ENCODE results near the gene C1orf167. TPM values are rescaled to one million over a fixed set of nuclear protein-coding genes. Genes with fewer than 3 reads are reported as not detected.

C1orf167 gene
- total RNA-seq, 2 donors from 2014 or later: 2.1 to 2.3 TPM

GRCh38 chr1:11735854-11736745, 25.9 kb upstream of the C1orf167 start, which contains the start of gene AGTRAP:
Gene AGTRAP (plus strand): TSS chr1:11736136. CDS start chr1:11736209, 73 bp downstream.
- intact Hi-C loops (cut with DNase I): loop anchor here in 1 of 2 donors (10.0 kb wide), 1 partner anchor 49 kb away; no protein-coding TSS in a partner anchor
- DNase-seq (ENCODE audit: low spot score): peak; percentile 100

GRCh38 chr1:11736746-11737639, 25.0 kb upstream of the C1orf167 start:
- intact Hi-C loops (cut with DNase I): loop anchor here in 1 of 2 donors (10.0 kb wide), 1 partner anchor 48 kb away; no protein-coding TSS in a partner anchor
- peak; percentile 94 for DNase-seq (ENCODE audit: low spot score)

GRCh38 chr1:11738096-11738495, 23.9 kb upstream of the C1orf167 start:
- intact Hi-C loops (cut with DNase I): loop anchor here in 1 of 2 donors (10.0 kb wide), 1 partner anchor 47 kb away; no protein-coding TSS in a partner anchor
- DNase-seq (ENCODE audit: low spot score): no peak

GRCh38 chr1:11738783-11739182, 23.2 kb upstream of the C1orf167 start:
- intact Hi-C loops (cut with DNase I): loop anchor here in 1 of 2 donors (10.0 kb wide), 1 partner anchor 46 kb away; no protein-coding TSS in a partner anchor

GRCh38 chr1:11740258-11741192, 21.5 kb upstream of the C1orf167 start:
- DNase-seq (ENCODE audit: low spot score): no peak
- intact Hi-C loops (cut with DNase I): no loop called here

More at GRCh38 chr1:11738783-11739182, 23.2 kb upstream of the C1orf167 start:
- DNase-seq (ENCODE audit: low spot score): no peak

- DNase-seq (ENCODE audit: low spot score): no peak
- intact Hi-C loops (cut with DNase I): no loop called here
Measured at GRCh38 chr1:11741482-11741881, 20.5 kb upstream of the C1orf167 start.

GRCh38 chr1:11741919-11742558, 20.0 kb upstream of the C1orf167 start:
- DNase-seq (ENCODE audit: low spot score): no peak
- intact Hi-C loops (cut with DNase I): no loop called here

GRCh38 chr1:11744287-11744686, 17.7 kb upstream of the C1orf167 start:
- DNase-seq (ENCODE audit: low spot score): no peak
- intact Hi-C loops (cut with DNase I): no loop called here

- intact Hi-C loops (cut with DNase I): no loop called here
- DNase-seq (ENCODE audit: low spot score): no peak
Measured at GRCh38 chr1:11746092-11746491, 15.9 kb upstream of the C1orf167 start.

- intact Hi-C loops (cut with DNase I): no loop called here
- DNase-seq (ENCODE audit: low spot score): no peak
Measured at GRCh38 chr1:11746795-11747487, 15.1 kb upstream of the C1orf167 start.

- no peak for DNase-seq (ENCODE audit: low spot score)
- intact Hi-C loops (cut with DNase I): no loop called here
Measured at GRCh38 chr1:11748294-11749202, 13.4 kb upstream of the C1orf167 start.

- no peak for DNase-seq (ENCODE audit: low spot score)
- intact Hi-C loops (cut with DNase I): no loop called here
Measured at GRCh38 chr1:11749203-11749689, 12.7 kb upstream of the C1orf167 start.

- intact Hi-C loops (cut with DNase I): no loop called here
- no peak for DNase-seq (ENCODE audit: low spot score)
Measured at GRCh38 chr1:11749996-11750395, 12.0 kb upstream of the C1orf167 start.

- intact Hi-C loops (cut with DNase I): no loop called here
- no peak for DNase-seq (ENCODE audit: low spot score)
Measured at GRCh38 chr1:11751087-11751486, 10.9 kb upstream of the C1orf167 start.

- intact Hi-C loops (cut with DNase I): no loop called here
Measured at GRCh38 chr1:11752359-11753088, 9.5 kb upstream of the C1orf167 start.

More at GRCh38 chr1:11752359-11753088, 9.5 kb upstream of the C1orf167 start:
- no peak for DNase-seq (ENCODE audit: low spot score)
